B cell (primary cell): ENCODE data around the gene CREB3. TPM values are rescaled to one million over a fixed set of nuclear protein-coding genes. Genes with fewer than 3 reads are reported as not detected.

ENCODE experiments used
- ATAC-seq: fragments of 200-7000 bp; cut with Tn5 transposase; one replicate; pipeline ENCODE4 v1.10.0; 2021; ENCODE audit warnings: low read depth, mild to moderate bottlenecking, moderate number of reproducible peaks, moderate library complexity
- CTCF ChIA-PET: fragments of 350-600 bp; sonication (Branson Sonifier 250); formaldehyde crosslinking; loops from one replicate; lab custom pipeline; 2021; ENCODE audit warnings: antibody characterized with exemption, inconsistent platforms; lab: Charles Lee
- POLR2A ChIA-PET: fragments of 350-600 bp; sonication (Branson Sonifier 250); formaldehyde crosslinking; loops from one replicate; lab custom pipeline; 2021; ENCODE audit warnings: antibody characterized with exemption; lab: Charles Lee
- DNase-seq: peaks from one replicate; pipeline ENCODE4 v3.0.0; 2013
- H2AFZ ChIP-seq: 2 replicates; pipeline ENCODE4 v1.6.1; 2012; ENCODE audit warnings: mild to moderate bottlenecking, low read depth, low read length; ENCODE audit not compliant: insufficient read depth, poor library complexity, severe bottlenecking
- H3K27ac ChIP-seq, 2 donors: 1 replicate in 1 of 2; 2 replicates in 1 of 2; pipeline ENCODE4 v1.5.1; 2012 to 2013; ENCODE audit warnings: low read length in 2 of 2, mild to moderate bottlenecking in 2 of 2, moderate library complexity in 1 of 2
- H3K27me3 ChIP-seq, 4 experiments: fragments of 200-600 bp in 1 of 4; sonication (generic) in 1 of 4; replicated peaks in 1 of 4; 1 replicate in 2 of 4; 2 replicates in 2 of 4; pipeline versions ENCODE4 v1.6.1 to v1.7.0; 2013 to 2016; ENCODE audit warnings: low read length in 3 of 4, mild to moderate bottlenecking in 2 of 4, mixed read lengths in 1 of 4, moderate library complexity in 1 of 4; ENCODE audit not compliant: insufficient read depth in 4 of 4, control insufficient read depth in 3 of 4; ENCODE audit errors: control extremely low read depth in 1 of 4
- H3K36me3 ChIP-seq, 2 experiments: replicated peaks in 1 of 2; 1 replicate in 1 of 2; 2 replicates in 1 of 2; pipeline versions ENCODE4 v1.6.1 to v1.7.1; 2013; ENCODE audit warnings: low read length in 1 of 2; ENCODE audit not compliant: insufficient read depth in 2 of 2, control insufficient read depth in 1 of 2; ENCODE audit errors: control extremely low read depth in 1 of 2, extremely low read depth in 1 of 2
- H3K4me1 ChIP-seq, 2 donors: fragments of 200-600 bp in 1 of 2; sonication (generic) in 1 of 2; 1 replicate in 1 of 2; 2 replicates in 1 of 2; pipeline versions ENCODE4 v1.5.1 to v1.6.1; 2013 to 2017; ENCODE audit warnings: low read length in 2 of 2; ENCODE audit not compliant: control insufficient read depth in 2 of 2, insufficient read depth in 2 of 2
- H3K4me2 ChIP-seq: replicated peaks from 2 replicates; pipeline ENCODE3; 2012; ENCODE audit warnings: mild to moderate bottlenecking, low read depth, low read length; ENCODE audit not compliant: poor library complexity, severe bottlenecking
- H3K4me3 ChIP-seq, 5 experiments: fragments of 200-600 bp in 1 of 5; sonication (generic) in 1 of 5; 1 replicate in 3 of 5; 2 replicates in 2 of 5; pipeline versions ENCODE4 v1.5.1 to v1.7.0; 2011 to 2016; ENCODE audit warnings: low read length in 4 of 5, mild to moderate bottlenecking in 4 of 5, low read depth in 2 of 5, control low read depth in 1 of 5, moderate library complexity in 1 of 5; ENCODE audit not compliant: insufficient read depth in 1 of 5; ENCODE audit errors: control extremely low read depth in 1 of 5, extremely low read depth in 1 of 5
- H3K79me2 ChIP-seq: fragments of 200-600 bp; sonication (generic); one replicate; pipeline ENCODE4 v1.6.0; 2016; ENCODE audit warnings: low read length; ENCODE audit not compliant: control insufficient read depth, insufficient read depth
- H3K9ac ChIP-seq: fragments of 200-600 bp; sonication (generic); 2 replicates; pipeline ENCODE4 v1.6.1; 2017; ENCODE audit warnings: mild to moderate bottlenecking, low read length, moderate library complexity
- H3K9me3 ChIP-seq, 3 donors: one replicate each; pipeline versions ENCODE4 v1.6.1 to v1.7.1; 2013; ENCODE audit warnings: low read length in 2 of 3; ENCODE audit not compliant: control insufficient read depth in 2 of 3, insufficient read depth in 1 of 3; ENCODE audit errors: control extremely low read depth in 1 of 3
- H4K20me1 ChIP-seq: 2 replicates; pipeline ENCODE4 v1.6.0; 2012; ENCODE audit warnings: mild to moderate bottlenecking, low read length; ENCODE audit not compliant: insufficient read depth, control insufficient read depth, poor library complexity, severe bottlenecking
- H3K27ac Mint-ChIP-seq: one replicate; pipeline ENCODE4 v1.8.0; 2021; ENCODE audit warnings: mixed read lengths
- H3K27me3 Mint-ChIP-seq: one replicate; pipeline ENCODE4 v1.8.0; 2021; ENCODE audit warnings: mixed read lengths
- H3K4me1 Mint-ChIP-seq: one replicate; pipeline ENCODE4 v1.8.0; 2021; ENCODE audit warnings: mixed read lengths
- H3K4me3 Mint-ChIP-seq: one replicate; pipeline ENCODE4 v1.8.0; 2021; ENCODE audit warnings: mixed read lengths
- H3K9me3 Mint-ChIP-seq: one replicate; pipeline ENCODE4 v1.8.0; 2022; ENCODE audit warnings: mixed read lengths; ENCODE audit not compliant: insufficient read depth
- EZH2 ChIP-seq: IDR thresholded peaks from 2 replicates; pipeline ENCODE4 v1.6.1; 2012; ENCODE audit warnings: borderline replicate concordance, low read depth, mild to moderate bottlenecking, moderate library complexity, low read length; ENCODE audit not compliant: insufficient read depth, poor library complexity, severe bottlenecking
- WGBS: methylation state at CpG from one replicate; pipeline ENCODE4 v1.1.5; 2013; ENCODE audit warnings: missing lambda C conversion rate; ENCODE audit not compliant: insufficient coverage; 5-methylcytosine and 5-hydroxymethylcytosine counted together
- intact Hi-C: fragments of 100-400 bp; cut with micrococcal nuclease; formaldehyde crosslinking; loops from one replicate; pipeline ENCODE4 v1.10.0; 2022
- polyA plus RNA-seq: library from polyadenylated mRNA; depleted of rRNA; stranded (reverse); fragments of >200 nt; gene quantifications from 2 replicates; pipeline ENCODE4 v1.2.3, GENCODE V29; 2012
- total RNA-seq, 2 donors: library from RNA; stranded (reverse); fragments of 120-200 nt in 1 of 2; gene quantifications; 1 replicate in 1 of 2; 2 replicates in 1 of 2; pipeline versions ENCODE4 v1.2.3 to v1.2.4, GENCODE V29; 2013 to 2022
- TF ChIP-seq, protein P1 (sequence below): fragments of 200-600 bp; IDR thresholded peaks from one replicate; pipeline ENCODE4 v1.8.0; 2022; ENCODE audit warnings: antibody characterized with exemption, mild to moderate bottlenecking

CREB3 gene
- total and polyA plus RNA-seq, 2 donors (not counting 1 experiment from before 2014, with no cell fraction given) = 12.3 to 20.7 TPM

DNA sequence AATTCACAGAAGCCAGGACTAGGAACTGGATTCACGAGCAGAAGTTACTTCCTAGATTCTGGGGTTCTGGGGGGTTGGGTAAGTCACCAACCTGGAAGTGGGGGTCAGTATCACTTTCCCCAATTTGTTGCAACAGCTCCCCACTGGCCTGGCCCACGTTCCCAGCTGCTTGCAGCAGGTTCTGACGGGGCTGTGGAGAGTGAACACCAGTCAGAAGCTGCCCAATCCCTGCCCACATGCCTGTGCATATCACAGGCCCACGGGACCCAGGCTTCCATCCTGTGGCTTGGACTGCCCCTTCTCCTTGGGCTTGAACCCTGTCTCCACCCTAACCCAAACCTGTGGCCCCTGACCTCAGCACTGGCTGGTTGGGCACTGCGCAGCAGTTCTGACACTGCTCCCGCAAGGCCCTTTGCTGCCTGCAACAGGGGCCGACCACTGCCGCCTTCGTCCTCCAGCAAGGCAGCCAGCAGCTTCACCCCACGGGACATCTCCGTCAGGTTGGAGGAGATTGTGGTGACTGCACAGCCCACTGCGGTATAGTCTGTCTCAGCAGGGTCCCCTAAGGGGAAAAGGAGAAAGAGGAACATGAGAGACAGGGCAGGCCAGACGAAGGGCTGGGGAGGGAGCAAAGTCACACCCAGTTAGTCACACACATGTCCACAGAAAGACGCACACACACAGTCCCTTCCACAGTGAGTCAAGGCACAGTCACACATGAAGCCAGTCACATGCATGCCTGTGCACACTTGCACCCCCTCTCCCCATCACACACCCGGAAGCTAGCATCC lies 13.6 kb upstream of the CREB3 start:
- DNase-seq = peak; percentile 89
- Mint-ChIP-seq H3K27ac (peak overlapping the region; percentile 86), H3K4me3 (peak overlapping the region; percentile 29), H3K9me3 (no peaks in the 10 kb centered on the region), H3K4me1 (peaks cover 26% of the 10 kb centered on the region), H3K27me3 (no peaks in the 10 kb centered on the region)
- H3K4me2 ChIP-seq = peak overlapping the region; percentile 56
- TF ChIP-seq EZH2 = no peak
- TF ChIP-seq, protein P1, sequence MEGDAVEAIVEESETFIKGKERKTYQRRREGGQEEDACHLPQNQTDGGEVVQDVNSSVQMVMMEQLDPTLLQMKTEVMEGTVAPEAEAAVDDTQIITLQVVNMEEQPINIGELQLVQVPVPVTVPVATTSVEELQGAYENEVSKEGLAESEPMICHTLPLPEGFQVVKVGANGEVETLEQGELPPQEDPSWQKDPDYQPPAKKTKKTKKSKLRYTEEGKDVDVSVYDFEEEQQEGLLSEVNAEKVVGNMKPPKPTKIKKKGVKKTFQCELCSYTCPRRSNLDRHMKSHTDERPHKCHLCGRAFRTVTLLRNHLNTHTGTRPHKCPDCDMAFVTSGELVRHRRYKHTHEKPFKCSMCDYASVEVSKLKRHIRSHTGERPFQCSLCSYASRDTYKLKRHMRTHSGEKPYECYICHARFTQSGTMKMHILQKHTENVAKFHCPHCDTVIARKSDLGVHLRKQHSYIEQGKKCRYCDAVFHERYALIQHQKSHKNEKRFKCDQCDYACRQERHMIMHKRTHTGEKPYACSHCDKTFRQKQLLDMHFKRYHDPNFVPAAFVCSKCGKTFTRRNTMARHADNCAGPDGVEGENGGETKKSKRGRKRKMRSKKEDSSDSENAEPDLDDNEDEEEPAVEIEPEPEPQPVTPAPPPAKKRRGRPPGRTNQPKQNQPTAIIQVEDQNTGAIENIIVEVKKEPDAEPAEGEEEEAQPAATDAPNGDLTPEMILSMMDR = no peak
- H3K27ac ChIP-seq = peak overlapping the region; percentile 61 to 88
- peaks cover 42% of the 10 kb centered on the region for H4K20me1 ChIP-seq
- H3K4me1 ChIP-seq = peaks cover 16 to 24% of the 10 kb centered on the region in 2 donors
- intact Hi-C loops = loop anchor here (1.0 to 2.0 kb wide), 6 partner anchors 13 to 115 kb away; partner anchors contain the start of genes CCDC107, CD72, CREB3 and RMRP
- peaks cover 15 to 96% of the 10 kb centered on the region in 2 experiments for H3K36me3 ChIP-seq
- no peaks in the 10 kb centered on the region for H3K27me3 ChIP-seq
- no peaks in the 10 kb centered on the region for H3K9me3 ChIP-seq
- ATAC-seq = peak; percentile 96
- no peak overlapping the region for H3K9ac ChIP-seq
- H3K4me3 ChIP-seq = no peak overlapping the region
- ChIA-PET POLR2A (interaction anchor here (0.5 to 3.5 kb wide), 8 partner anchors 9 to 114 kb away, joined by 3 to 21 read pairs (median 4); partner anchors contain the start of genes CCDC107, CREB3, RMRP and TLN1), CTCF (interaction anchor here (0.7 to 20.4 kb wide), 9 partner anchors 12 to 115 kb away, joined by 3 to 195 read pairs (median 5); partner anchors contain the start of genes ARHGEF39, CCDC107, CREB3 and RMRP)
- WGBS = 28% methylated on average over 10 of the region's 15 CpGs
- no peak overlapping the region for H2AFZ ChIP-seq
- peaks cover 39% of the 10 kb centered on the region for H3K79me2 ChIP-seq
